ENCODE data around the gene SLC6A2.

SLC6A2 gene

GRCh38 chr16:55638256-55638655 is 17.5 kb upstream of the SLC6A2 start:
- DNase-seq (ENCODE audit: low spot score), result no peak
- TF ChIP-seq CTCF (IDR thresholded peaks at IDR 0.05; ENCODE audit: extremely low read depth, missing control alignments), result no peak

DNA sequence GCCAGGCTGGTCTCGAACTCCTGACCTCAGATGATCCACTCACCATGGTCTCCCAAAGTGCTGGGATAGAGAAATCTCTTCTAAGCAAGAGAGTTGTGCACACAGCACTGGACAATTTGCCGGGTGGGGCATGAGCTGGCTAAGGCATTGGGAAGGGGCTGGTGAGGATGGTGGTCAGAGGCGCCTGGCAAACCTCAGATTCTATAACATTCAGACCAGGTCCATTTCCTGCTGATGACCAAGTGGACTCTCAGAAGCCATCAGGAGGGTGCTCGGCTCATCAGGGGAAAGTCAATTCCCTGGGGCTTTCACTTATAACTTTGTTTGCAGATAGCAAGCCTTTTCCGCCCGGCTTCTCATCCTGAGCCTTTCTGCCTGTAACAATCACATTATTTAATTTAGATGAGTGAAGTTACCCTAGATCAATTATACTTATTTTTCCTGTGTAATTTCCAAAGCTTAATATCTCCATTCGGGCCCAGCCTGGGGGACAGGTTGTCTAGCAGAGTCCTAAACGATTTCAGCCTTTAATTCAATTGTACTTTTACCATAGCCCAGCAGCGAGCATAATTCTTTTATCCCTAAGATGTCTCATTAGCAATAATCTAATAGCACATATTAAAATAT is 15.0 kb upstream of the SLC6A2 start:
- no peak for TF ChIP-seq CTCF (IDR thresholded peaks at IDR 0.05; ENCODE audit: extremely low read depth, missing control alignments)
- no peak for DNase-seq (ENCODE audit: low spot score)

DNA sequence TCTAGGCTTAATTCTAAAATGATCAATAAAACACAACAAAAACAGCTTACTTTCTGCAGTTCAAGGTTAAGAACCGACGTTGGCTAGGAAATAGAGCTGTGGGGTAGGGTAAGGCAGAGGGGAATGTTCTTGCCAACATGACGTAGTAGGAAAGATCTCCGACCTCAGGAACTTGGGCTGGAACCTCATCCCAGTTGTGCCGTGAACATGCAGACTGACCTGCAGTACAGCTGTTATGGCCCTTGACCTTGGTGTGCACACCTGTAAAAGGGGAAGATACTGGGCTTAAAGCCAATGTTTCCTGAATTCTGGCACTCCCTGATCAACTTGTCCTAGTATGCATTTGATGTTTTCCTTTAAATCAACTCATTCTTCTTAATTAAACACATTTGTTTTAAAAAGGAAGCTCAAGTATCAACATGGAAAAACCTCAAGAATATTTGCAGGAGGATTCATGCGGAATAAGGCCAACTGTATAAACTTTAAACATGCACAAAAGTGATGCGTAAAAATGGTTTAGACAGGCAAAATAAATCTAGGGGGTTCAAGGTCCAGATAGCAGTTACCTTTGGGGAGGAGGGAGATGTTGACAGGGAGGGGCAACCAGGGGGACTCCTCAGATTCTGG is 14.2 kb upstream of the SLC6A2 start:
- TF ChIP-seq CTCF (IDR thresholded peaks at IDR 0.05; ENCODE audit: extremely low read depth, missing control alignments), result no peak
- DNase-seq (ENCODE audit: low spot score), result no peak

GRCh38 chr16:55642611-55643010 is 13.2 kb upstream of the SLC6A2 start:
- no peak for DNase-seq (ENCODE audit: low spot score)
- no peak for TF ChIP-seq CTCF (IDR thresholded peaks at IDR 0.05; ENCODE audit: extremely low read depth, missing control alignments)

DNA sequence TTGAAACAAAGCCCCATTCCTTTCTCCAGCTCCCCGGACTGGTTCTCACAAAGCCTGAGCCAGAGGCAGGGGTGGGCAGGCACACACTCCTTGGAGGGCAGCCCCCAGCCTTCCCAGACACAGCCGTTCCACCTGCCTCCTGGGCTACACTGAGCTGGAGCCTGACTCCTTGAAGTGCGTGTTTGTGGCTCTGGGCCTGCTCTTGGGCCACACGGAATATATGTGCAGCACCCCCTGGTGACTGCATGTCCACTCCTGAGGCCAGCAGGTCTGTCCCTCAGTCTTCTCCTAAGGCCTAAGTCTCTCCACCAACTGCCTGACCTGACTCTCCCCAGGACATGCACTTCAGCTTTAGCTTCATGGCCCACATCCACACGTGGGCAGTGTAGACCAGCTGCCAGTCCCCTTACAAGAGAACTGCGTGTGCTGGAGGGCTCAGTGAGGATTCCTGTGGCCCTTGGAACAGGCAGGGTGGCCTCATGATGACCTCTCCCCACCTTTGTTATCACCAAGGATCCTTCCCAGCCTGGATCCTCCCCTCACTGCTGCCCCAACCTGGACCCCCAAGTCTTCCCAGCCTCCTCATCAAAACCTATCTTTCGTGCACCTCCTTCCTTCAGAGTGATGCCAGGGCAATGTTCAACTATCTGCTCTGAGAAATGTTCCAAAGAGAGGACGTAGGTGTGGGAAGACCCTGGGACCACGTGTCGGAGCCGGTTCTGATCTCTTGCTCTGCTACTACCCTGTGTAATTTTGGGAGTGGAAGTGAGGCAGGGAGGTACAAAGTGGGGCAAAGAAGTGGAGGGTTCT is 12.4 kb upstream of the SLC6A2 start:
- DNase-seq (ENCODE audit: low spot score), result no peak
- TF ChIP-seq CTCF (IDR thresholded peaks at IDR 0.05; ENCODE audit: extremely low read depth, missing control alignments), result no peak

- DNase-seq (ENCODE audit: low spot score), result no peak
- no peak for TF ChIP-seq CTCF (IDR thresholded peaks at IDR 0.05; ENCODE audit: extremely low read depth, missing control alignments)
Observed at GRCh38 chr16:55645986-55646385, 9.8 kb upstream of the SLC6A2 start.

- DNase-seq (ENCODE audit: low spot score), result no peak
- no peak for TF ChIP-seq CTCF (IDR thresholded peaks at IDR 0.05; ENCODE audit: extremely low read depth, missing control alignments)
Observed at GRCh38 chr16:55647343-55647742, 8.4 kb upstream of the SLC6A2 start.
